Measurements from ENCODE around the gene CSNK2A1.

CSNK2A1 gene

DNA sequence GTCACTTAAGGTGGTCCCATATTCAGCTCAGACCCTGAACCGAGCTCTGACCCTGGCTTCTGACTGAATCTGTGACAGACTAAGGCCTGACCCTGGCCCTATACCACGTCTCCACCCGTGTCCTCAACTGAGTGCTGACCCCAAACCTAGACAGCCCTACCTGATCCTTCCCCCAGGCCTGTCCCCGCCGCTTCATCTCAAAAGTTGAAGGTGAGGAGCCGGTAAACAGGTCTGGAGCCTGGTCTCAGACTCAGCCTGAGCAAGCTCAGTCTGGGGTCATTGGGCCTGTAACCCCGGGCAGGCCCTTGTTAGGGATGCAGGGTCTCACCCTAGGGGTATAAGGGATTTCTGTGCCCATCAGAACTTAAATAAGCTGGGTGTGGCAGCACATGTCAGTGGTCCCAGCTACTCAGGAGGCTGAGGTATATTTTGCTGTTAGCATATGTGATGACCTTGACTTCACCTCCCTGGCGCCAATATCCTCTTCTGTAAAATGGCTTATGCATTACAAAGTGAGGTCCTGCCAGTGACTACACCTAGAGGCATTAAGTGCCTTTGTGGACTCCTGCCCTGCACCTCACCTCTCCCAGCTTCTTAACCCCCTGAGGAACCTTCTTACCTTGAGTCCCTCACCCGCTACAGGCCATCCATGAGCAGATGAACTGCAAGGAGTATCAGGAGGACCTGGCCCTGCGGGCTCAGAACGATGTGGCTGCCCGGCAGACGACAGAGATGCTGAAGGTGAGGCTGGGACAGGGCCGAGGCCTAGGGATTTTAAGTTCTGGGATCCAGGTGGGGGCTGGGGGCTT is 115.5 kb downstream of the CSNK2A1 start:
- no peak for DNase-seq

DNA sequence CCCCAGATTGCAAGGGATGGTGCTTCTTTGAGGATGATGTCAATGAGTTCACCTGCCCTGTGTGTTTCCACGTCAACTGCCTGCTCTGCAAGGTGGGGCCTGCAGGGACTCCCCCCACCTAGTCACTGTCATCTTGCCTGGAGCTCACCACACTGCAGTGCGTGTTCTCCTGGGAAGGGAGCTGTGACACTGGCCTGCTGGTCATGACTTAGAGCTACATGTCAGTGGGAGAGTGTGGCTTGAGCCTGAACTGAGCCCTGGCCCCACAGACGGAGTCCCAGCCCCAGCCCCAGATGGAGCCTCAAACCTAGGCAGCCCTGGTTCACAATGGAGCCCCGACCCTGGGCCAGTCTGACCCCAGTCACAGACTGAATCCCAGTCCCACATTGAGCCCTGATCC is 116.2 kb downstream of the CSNK2A1 start:
- DNase-seq: no peak

DNA sequence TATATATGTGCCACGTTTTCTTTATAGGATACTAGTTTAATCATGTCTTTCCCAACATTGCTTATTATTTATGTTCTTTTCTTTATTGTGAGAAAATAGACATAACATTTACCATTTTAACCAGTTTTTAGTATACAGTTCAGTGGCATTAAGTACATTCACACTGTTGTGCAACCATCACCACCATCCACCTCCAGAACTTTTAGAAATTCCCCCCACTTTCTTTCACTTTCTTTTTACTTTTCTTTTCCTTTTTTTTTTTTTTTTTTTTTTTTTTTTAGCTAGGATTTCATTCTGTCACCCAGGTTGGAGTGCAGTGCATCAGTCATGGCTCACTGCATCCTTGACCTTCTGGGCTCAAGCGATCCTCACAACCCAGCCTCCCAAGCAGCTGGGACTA is 117.0 kb downstream of the CSNK2A1 start:
- DNase-seq: no peak

All from KG1 (cell line).